ENCODE data around the gene FAM3C. TPM values are rescaled to one million over a fixed set of nuclear protein-coding genes. Genes with fewer than 3 reads are reported as not detected.
A peak's percentile ranks its signal among the peaks of the same experiment; 100 is the strongest.

Gene FAM3C
- total and polyA plus RNA-seq, 2 of the 4 experiments (the other 2 are of a cell fraction): 11.5 to 45.8 TPM

DNA sequence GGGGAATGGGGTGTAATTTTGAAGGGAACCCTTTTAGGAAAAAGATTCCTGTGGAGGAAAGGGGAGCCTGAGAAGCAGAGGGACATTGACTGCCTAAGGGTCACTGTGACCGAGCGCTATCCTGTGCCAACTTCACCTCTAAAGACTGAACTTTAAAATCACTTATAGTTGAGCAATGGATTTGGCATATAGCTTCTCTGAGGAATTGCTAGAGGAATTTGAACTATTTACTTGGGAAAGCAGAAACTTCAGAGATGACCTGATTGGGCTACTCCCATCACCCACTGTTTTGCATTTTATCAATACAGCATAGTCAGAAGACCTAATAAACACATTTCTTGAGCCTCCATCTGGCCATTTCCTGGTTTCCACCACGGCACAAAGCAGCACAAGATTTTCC lies 91.0 kb downstream of the FAM3C start:
- H3K4me2 ChIP-seq (ENCODE audit: low read depth, low read length): peak overlapping the region; percentile 38
- no TSS peak for BruUV-seq (replicated peaks)
- H2BK120ac ChIP-seq (ENCODE audit: low read depth, low read length): peak overlapping the region; percentile 76
- peak overlapping the region; percentile 94 for H4K91ac ChIP-seq (ENCODE audit: insufficient read depth, low read depth, low read length)
- peak overlapping the region; percentile 67 for H2BK20ac ChIP-seq (ENCODE audit: low read depth, low read length)
- no peak overlapping the region for H2AK9ac ChIP-seq (replicated peaks; ENCODE audit: low read depth, low read length, poor library complexity)
- H3K4ac ChIP-seq (ENCODE audit: low read depth, low read length): peak overlapping the region; percentile 77
- H3K79me1 ChIP-seq (ENCODE audit: low read depth in 1 of 2, low read length in 2 of 2): peaks cover 0 to 6% of the 10 kb centered on the region in 2 experiments; a peak in 1 of 4 replicates
- peak overlapping the region; percentile 34; the same call in 1 of the 2 replicates for H3K27ac ChIP-seq (ENCODE audit: insufficient read depth, low read length)
- no peak overlapping the region for H3K4me3 ChIP-seq (ENCODE audit: insufficient read depth, low read depth, low read length)
- peak overlapping the region; percentile 29 to 63; a peak in 3 of 4 replicates for H4K8ac ChIP-seq (ENCODE audit: low read depth in 2 of 2, low read length in 2 of 2)
- ATAC-seq (ENCODE audit: low read depth): peak; percentile 45
- H3K9me3 ChIP-seq (ENCODE audit: control insufficient read depth, insufficient read depth, low read length): no peaks in the 10 kb centered on the region
- H3K27me3 ChIP-seq (ENCODE audit: control insufficient read depth, insufficient read depth, low read length): no peaks in the 10 kb centered on the region
- CTCF ChIA-PET: interaction anchor here (0.8 kb wide), 1 partner anchor 229 kb away, joined by 4 read pairs; no protein-coding TSS in a partner anchor
- peak; percentile 50 for DNase-seq
- WGBS, 2 experiments (ENCODE audit: extremely low coverage in 2 of 2, insufficient read length in 1 of 2): no CpG with 5 or more reads among the region's 3 CpGs
- in situ Hi-C loops (cut with MboI; ENCODE audit: low sequenced_read_pairs) (no loop called here), intact Hi-C loops (cut with micrococcal nuclease) (no loop called here), dilution Hi-C loops (cut with HindIII; ENCODE audit: low sequenced_read_pairs, unreplicated experiment) (no loop called here)
- 0 out of 3 replicates have a peak overlapping the region, but pooled peaks have one; percentile 16 for H2BK15ac ChIP-seq (ENCODE audit: low read depth, low read length)
- H2AFZ ChIP-seq (replicated peaks; ENCODE audit: low read length, poor library complexity): no peak overlapping the region
- H3K9ac ChIP-seq (ENCODE audit: low read depth, low read length): no peak overlapping the region
- no peaks in the 10 kb centered on the region for H3K36me3 ChIP-seq (ENCODE audit: control insufficient read depth, insufficient read depth, low read length)
- peak overlapping the region; percentile 93 for H3K14ac ChIP-seq (replicated peaks; ENCODE audit: low read depth, low read length)
- no peak for TF ChIP-seq MAZ (IDR thresholded peaks at IDR 0.05; ENCODE audit: borderline replicate concordance, low read depth, low read length)
- TF ChIP-seq, protein P1, sequence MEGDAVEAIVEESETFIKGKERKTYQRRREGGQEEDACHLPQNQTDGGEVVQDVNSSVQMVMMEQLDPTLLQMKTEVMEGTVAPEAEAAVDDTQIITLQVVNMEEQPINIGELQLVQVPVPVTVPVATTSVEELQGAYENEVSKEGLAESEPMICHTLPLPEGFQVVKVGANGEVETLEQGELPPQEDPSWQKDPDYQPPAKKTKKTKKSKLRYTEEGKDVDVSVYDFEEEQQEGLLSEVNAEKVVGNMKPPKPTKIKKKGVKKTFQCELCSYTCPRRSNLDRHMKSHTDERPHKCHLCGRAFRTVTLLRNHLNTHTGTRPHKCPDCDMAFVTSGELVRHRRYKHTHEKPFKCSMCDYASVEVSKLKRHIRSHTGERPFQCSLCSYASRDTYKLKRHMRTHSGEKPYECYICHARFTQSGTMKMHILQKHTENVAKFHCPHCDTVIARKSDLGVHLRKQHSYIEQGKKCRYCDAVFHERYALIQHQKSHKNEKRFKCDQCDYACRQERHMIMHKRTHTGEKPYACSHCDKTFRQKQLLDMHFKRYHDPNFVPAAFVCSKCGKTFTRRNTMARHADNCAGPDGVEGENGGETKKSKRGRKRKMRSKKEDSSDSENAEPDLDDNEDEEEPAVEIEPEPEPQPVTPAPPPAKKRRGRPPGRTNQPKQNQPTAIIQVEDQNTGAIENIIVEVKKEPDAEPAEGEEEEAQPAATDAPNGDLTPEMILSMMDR (conservative IDR thresholded peaks at IDR 0.05; ENCODE audit: low read depth, low read length): no peak
- TF ChIP-seq BHLHE40 (IDR thresholded peaks at IDR 0.05; ENCODE audit: low read depth, low read length): no peak
- TF ChIP-seq CEBPB (IDR thresholded peaks at IDR 0.05; ENCODE audit: low read depth, low read length): peak; percentile 29; the same call in 1 of the 2 replicates
- no peak for TF ChIP-seq SMC3 (IDR thresholded peaks at IDR 0.05; ENCODE audit: low read depth, low read length)
- no peak for TF ChIP-seq RAD21 (IDR thresholded peaks at IDR 0.05; ENCODE audit: low read length)
- TF ChIP-seq, protein P2, sequence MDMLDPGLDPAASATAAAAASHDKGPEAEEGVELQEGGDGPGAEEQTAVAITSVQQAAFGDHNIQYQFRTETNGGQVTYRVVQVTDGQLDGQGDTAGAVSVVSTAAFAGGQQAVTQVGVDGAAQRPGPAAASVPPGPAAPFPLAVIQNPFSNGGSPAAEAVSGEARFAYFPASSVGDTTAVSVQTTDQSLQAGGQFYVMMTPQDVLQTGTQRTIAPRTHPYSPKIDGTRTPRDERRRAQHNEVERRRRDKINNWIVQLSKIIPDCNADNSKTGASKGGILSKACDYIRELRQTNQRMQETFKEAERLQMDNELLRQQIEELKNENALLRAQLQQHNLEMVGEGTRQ (IDR thresholded peaks at IDR 0.05; ENCODE audit: low read depth, low read length): no peak
- POLR2A ChIA-PET (ENCODE audit: unreplicated experiment): interaction anchor here (0.5 kb wide), 1 partner anchor 26 kb away, joined by 27 read pairs; no protein-coding TSS in a partner anchor
- H3K56ac ChIP-seq (ENCODE audit: extremely low read depth, insufficient read depth, low read length): no peak overlapping the region
- peak overlapping the region; percentile 99 for H2BK5ac ChIP-seq (ENCODE audit: low read depth, low read length, poor library complexity, severe bottlenecking)
- peak overlapping the region; percentile 65 for H4K5ac ChIP-seq (ENCODE audit: low read depth, low read length)
- H3K9me1 ChIP-seq (ENCODE audit: insufficient read depth, low read length): no peaks in the 10 kb centered on the region
- H3K4me1 ChIP-seq (ENCODE audit: control insufficient read depth, insufficient read depth, low read length): peaks cover 12% of the 10 kb centered on the region
- peak overlapping the region; percentile 27; the same call in 1 of the 2 replicates for H2AK5ac ChIP-seq (ENCODE audit: low read depth, low read length)
- no peaks in the 10 kb centered on the region for H4K20me1 ChIP-seq (ENCODE audit: insufficient read depth, low read length)
- H3K18ac ChIP-seq (ENCODE audit: low read depth, low read length): peak overlapping the region; percentile 56; the same call in 1 of the 2 replicates
- peak overlapping the region; percentile 44; the same call in 1 of the 2 replicates for H3K23ac ChIP-seq (ENCODE audit: low read depth, low read length)

Measured in IMR-90 (cell line).